HG03442 (cell line): ENCODE measurements around the gene EZH1.
A peak's percentile ranks its signal among the peaks of the same experiment; 100 is the strongest.
"Not testable (repeated sequence)": the region's sequence is repeated elsewhere in the genome, so short reads cannot be mapped to it uniquely, and the experiment has no call there.

Source experiments
- ATAC-seq: cut with Tn5 transposase; IDR thresholded peaks from one replicate; pipeline ENCODE4 v1.9.1; 2021; ENCODE audit warnings: mild to moderate bottlenecking, moderate library complexity; ENCODE audit not compliant: unreplicated experiment

Gene EZH1

DNA sequence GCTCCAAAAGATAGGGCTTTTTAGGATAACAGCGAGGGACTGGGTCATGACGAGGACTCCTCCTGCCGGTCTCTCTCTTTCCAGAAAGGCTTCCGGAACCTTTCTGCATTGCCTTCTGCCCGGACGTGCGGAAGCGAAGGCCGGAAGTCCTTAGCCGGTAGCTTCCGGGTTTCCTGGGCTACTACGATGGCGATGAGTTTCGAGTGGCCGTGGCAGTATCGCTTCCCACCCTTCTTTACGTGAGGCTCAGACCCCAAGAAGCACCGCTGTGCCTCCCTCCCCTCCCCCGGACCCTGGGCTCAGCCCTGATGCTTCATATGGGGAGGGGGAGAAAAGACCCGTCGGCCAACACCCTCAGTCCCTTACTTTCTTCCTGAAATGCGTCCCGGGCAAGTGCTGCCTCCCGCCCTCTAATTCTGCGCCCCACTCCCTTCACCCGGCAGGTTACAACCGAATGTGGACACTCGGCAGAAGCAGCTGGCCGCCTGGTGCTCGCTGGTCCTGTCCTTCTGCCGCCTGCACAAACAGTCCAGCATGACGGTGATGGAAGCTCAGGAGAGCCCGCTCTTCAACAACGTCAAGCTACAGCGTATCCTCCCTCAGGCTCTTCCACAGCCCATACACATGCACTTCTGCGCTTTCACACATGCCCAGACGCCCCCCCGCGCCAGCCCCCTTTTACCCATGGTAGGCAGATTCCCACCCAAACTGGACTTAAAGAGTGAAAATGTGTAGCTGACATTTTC, 28.6 kb upstream of the EZH1 start, which contains the start of gene VPS25:
VPS25 (plus strand) TSS at position 160 of the 746 bp plus-strand sequence; CDS start at position 187, 27 bp downstream.
- ATAC-seq = peak; percentile 58

DNA sequence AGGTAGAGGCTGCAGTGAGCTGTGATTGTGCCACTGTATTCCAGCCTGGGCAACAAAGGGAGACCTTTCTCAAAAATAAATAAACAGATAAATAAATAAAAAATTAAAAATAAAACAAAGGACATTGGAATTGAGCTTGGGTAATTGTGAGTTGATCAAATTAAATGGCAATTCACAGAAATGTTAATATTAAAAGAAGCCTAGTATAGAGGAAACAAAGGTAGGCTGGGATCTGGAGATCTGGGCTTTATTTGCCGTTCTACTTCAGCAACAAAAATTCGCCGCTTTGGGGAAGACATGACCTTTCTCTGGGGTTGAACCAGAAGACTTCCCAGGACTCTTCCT, 28.1 kb upstream of the EZH1 start:
- ATAC-seq = no peak

GRCh38 chr17:42769964-42770363, 25.1 kb upstream of the EZH1 start:
- not testable (repeated sequence) for ATAC-seq

GRCh38 chr17:42768006-42768405, 23.2 kb upstream of the EZH1 start:
- ATAC-seq = not testable (repeated sequence)

DNA sequence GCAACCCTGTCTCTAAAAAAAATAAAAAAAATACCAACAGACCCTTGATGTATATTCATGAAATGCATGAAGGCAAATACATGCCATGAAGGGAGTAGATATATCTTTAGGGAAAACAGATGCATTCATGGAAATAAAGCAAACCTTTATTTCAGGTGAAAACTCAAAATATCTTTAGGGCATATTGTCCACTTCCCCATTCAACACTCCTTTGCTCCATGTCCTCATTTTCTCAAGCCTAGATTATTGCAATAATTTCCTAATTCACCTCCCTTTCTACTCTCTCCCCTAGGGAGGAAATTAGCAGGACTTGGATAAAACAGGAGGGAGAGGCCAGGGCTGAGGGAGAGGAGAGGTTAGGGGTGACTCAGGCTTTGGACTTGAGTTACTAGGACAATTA, 22.7 kb upstream of the EZH1 start:
- ATAC-seq = no peak

DNA sequence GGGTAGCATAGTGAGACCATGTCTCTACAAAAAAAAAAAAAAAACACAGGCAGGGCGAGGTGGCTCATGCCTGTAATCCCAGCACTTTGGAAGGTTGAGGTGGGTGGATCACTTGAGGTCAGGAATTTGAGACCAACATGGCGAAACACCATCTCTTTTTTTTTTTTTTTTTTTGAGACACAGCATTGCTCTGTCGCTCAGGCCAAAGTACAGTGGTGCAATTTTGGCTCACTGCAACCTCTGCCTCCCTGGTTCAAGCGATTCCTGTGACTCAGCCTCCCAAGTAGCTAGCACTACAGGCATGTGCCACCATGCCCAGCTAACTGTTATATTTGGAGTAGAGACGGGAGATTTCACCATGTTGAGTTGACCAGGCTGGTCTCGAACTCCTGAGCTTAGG, 21.3 kb upstream of the EZH1 start:
- no peak for ATAC-seq

- ATAC-seq = no peak
Measured at GRCh38 chr17:42761638-42762037, 16.8 kb upstream of the EZH1 start.

DNA sequence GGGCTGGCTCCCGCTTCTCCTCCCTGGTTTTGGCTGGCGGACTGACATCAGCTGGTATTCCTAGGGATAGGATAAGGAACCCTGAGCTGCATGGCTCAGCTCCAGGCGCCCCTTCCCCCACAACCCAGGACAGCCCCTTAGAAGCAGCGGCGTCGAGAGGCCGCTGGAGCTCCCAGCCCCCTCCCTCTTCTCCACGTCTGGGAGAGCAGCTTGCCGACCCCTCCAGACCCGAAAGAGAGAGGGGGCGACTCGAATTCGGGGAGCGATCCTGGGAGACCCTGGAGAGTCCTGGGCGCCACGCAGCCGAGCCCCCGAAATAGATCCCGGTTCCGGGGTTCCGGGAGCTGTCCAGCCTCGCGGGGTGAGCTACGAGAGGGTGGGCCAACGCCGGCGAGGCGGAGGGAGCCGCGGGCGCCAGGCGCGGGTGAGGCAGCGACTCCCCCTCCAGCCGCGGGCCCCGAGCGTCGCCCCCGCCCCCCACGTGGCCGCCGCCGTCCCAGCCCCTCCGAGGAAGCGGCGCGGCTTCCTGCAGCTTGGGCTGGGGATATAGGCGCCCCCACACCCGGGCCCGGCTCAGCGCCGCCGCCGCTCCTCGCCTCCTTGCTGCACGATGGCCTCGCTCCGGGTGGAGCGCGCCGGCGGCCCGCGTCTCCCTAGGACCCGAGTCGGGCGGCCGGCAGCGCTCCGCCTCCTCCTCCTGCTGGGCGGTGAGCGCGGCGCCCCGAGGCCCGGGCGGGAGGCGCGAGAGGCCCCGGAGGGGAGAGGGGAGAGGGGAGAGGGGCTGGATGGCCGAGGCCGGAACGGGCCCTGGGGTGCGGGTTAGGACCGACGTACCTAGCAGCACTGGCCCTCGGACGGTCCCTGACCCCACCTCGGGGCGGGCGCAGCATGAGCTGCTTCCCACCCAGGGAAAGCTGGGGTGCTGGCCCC, 16.1 kb upstream of the EZH1 start, which contains the start of gene RAMP2:
RAMP2 (plus strand) TSS at position 576 of the 930 bp plus-strand sequence; CDS start at position 611, 35 bp downstream.
- ATAC-seq = no peak

DNA sequence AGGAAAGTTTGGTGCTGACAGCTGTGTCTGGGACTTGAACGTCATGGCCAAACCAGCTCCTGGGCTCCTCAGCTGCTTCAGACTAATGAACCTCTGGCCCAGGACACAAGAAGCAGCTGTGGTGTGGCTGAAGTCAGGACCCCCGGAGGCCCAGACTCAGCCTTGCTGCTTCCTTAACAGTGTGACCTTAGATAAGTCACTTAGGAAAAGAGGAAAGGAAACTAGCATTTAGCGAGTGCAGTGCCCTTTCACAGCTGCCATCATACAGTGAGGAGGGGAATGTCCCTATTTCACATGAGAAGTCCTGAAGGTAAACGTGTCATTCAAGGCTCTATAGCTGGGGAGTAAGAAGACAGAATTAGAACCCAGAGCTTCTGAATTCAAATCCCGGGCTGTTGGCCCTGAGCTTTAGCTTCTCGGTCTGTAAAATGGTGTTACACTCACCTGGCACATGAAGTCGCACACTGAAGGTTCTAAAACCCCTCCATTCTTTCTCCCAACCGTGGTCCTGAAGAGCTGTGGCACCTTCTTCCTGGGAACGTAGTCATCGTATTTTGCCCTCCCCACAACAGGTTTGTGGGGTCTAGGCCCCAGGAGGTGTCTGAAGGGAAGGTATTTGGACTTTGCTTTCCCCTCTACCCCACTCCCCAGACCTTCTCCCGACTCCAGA, 15.3 kb upstream of the EZH1 start:
- no peak for ATAC-seq

- ATAC-seq = no peak
Measured at GRCh38 chr17:42754782-42755181, 9.9 kb upstream of the EZH1 start.

- no peak for ATAC-seq
Measured at GRCh38 chr17:42751628-42752027, 6.8 kb upstream of the EZH1 start.

GRCh38 chr17:42750739-42751344, 6.0 kb upstream of the EZH1 start:
- no peak for ATAC-seq

DNA sequence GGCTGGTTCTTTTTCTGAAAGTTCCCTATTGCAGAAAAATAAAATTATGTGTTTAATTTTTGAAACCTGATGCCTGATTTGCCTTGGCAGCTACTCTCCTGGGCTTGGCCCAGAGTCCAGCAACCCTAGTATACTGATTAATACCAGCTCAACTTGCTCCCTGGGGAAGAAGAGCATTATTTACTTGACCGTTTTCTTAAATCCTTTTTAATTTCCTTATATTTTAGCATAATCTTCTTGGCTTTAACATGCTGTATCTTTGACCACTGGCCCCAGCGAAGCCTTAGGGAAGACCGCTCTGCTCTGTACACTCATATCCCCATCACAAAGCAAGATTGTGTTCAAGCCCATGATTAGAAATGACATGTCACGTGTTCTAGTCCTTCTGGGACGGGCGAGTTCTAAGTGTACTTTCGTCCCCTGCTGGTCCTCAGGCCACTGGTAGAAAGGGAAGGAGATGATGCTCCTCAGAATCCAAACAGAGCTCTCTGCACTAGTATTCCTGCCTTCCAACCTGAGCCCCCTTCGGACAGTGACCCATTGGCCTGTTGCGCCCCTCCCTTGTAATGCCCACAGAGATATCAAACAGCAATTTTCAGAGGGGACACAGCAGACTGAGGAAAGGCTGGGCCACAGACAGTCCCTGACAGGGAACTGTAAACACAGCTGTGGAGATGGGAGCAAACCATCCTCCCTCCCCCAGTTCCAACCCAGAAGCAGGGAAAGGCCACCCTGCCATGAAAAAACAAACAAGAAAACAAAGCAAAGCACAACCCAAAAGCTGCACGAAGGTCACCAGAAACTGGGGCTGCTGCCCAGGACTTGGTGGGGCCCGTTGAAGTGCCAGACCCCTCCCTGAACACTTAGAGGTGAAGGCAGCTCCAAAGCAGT, 4.3 kb upstream of the EZH1 start:
- ATAC-seq = no peak

GRCh38 chr17:42748202-42748907, 3.5 kb upstream of the EZH1 start:
- ATAC-seq = no peak

DNA sequence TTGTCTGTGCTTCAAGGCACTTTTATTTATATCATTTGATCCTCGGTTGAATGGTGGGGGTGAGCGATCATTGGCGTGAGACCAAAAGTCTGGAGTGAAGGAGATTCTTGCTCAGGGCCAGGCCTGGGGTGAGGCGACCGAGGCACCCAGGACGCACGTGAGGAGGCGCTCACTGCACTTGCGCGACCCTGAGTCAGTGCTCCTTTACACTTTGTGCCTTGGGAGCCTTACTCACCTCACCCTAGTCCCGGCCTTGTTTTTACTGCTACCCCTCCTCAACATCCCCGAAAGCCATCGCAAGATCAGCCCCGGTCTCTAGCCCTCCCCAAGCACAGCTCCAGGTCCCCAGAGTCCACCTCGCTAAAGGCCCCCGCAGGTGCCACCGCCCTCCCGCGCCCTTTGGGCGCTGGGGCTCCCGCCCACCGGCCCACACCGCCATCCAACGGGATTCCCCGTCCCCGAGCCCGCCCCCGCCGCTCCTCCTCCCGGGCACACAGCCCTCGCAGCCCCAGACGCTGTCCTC, 496 bp downstream of the EZH1 start:
- peak; percentile 38 for ATAC-seq

DNA sequence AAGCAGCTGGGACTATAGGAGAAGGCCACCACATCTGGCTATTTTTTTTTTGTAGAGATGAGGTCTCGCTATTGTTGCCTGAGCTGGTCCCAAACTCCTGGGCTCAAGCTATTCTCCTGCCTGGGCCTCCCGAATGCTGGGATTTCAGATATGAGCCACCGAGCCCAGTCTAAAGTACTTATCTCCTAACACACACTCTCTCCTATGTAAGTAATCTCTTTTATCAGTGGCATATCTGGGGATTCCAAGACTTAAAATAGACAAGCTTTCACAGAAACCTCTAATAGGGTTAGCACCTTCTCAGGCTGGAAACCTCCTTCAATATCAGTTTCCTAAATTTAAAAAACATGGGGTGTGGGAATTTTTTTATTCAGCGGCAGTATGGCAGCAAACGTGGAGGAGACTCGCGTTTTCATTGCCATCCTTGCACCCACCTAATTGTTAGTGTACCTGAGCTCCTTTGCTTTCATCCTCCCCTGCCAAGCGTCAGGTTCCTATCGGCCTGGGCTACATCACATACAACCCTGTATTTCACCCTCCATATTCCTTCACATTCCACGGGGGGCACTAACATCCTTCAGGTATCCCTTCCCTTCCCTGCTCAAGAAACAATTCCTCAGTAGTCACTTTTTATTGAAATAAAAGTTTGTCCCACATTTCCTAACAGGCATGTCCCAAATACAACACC, 1.1 kb downstream of the EZH1 start:
- ATAC-seq = no peak

GRCh38 chr17:42742916-42743315, 1.9 kb downstream of the EZH1 start:
- not testable (repeated sequence) for ATAC-seq

DNA sequence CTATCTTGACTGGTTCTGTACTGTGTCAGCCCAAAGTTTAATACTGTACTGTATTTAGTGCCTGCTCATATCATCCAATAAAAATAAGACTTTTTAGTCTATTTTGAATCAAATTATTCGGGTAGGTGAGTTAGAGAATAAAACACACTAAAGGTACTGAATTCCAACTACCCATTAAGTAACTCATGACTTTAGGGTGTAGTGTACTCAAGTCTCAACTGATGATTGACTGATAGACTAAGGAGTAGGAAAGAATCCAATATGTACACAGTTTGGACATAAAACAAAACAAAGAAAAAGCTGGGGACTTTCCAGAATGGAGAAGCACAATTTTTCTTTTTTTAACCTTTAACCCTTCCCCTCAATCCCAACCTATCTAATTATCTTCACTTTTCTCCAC, 4.1 kb downstream of the EZH1 start:
- ATAC-seq = no peak
